Measurements from ENCODE around the gene PDRG1.

DNA sequence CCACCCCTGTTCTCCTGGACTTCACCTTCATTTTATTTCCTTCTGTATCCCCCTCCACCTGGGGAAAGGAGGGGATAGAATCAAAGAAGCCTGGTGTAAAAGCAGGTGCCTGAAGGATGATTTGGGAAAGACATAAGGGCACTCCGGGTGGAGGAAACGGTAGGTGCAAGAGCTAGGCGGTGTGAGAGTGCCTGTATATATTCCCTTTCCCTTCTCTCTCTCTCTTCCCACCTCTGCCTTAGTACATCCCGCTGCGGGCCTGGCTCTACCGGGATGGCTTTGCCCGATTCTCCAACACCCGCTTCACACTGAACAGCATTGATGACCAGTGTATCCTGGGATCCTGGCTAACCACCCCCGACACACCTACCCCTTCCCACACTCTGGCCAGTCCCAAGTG, 26.2 kb downstream of the PDRG1 start:
- TF ChIP-seq, protein P1, sequence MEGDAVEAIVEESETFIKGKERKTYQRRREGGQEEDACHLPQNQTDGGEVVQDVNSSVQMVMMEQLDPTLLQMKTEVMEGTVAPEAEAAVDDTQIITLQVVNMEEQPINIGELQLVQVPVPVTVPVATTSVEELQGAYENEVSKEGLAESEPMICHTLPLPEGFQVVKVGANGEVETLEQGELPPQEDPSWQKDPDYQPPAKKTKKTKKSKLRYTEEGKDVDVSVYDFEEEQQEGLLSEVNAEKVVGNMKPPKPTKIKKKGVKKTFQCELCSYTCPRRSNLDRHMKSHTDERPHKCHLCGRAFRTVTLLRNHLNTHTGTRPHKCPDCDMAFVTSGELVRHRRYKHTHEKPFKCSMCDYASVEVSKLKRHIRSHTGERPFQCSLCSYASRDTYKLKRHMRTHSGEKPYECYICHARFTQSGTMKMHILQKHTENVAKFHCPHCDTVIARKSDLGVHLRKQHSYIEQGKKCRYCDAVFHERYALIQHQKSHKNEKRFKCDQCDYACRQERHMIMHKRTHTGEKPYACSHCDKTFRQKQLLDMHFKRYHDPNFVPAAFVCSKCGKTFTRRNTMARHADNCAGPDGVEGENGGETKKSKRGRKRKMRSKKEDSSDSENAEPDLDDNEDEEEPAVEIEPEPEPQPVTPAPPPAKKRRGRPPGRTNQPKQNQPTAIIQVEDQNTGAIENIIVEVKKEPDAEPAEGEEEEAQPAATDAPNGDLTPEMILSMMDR (IDR thresholded peaks at IDR 0.05) = no peak
- no peak for TF ChIP-seq POLR2AphosphoS5 (IDR thresholded peaks at IDR 0.05)

All from prostate gland (tissue), 2 donors.